DMS 273 treated with DMSO at 0.1 percent for 48 hours (cell line): ENCODE measurements around the gene GMDS.

Experiments
- DNase-seq: peaks from one replicate; lab custom pipeline; 2025; lab: John Stamatoyannopoulos, UW

GMDS gene

DNA sequence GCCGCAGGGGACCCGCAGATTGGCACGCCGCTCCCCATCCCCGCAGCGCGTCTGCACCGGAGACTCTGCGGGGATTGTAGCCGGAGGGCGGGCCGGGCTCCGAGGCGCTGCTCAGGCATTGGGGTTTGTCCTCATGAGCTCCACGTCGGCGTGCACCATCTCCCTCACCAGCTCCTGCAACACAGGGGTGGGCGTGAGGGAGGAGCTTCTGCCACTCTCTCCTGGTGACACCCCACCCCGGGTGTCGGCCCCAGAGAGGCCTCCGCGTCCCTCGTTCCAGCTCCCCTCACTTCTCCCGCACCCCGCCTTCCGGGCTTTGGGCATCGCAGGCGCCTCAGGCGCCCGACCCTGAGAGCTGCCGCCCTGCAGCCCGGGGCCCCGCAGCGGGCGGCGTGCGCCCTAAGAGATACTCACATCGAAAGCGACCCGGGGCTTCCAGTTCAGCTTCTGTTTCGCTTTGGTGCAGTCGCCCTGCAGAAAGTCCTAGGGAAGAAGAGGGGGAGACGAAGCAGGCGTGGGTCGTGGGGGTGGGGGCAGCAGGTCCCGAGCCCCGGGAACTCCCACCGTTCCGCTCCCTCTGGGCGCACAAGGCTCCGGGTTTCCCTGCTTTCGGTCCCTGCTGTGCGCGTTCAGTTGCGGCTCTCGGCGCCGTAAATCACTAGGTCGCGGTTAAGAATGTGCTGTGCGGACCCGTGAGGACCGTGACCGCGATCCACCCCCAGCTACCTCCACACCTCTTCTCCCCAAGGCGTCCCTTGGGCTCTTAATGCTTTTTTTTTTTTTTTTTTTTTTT, 621.2 kb downstream of the GMDS start:
- DNase-seq: no peak

DNA sequence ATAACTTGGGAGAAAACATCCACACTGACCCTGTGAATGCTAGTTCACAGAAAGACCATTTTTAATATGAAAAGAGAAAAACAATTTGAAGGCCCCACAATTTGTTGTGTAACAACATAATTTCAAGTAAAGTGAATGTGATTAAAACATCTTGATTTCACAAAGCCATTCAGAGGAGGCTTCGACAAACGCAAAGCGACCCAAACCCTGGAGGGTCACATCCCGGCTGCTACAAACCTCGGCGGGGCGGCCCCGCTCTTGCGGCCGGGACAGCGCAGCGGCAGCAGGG, 621.7 kb downstream of the GMDS start:
- DNase-seq: no peak

DNA sequence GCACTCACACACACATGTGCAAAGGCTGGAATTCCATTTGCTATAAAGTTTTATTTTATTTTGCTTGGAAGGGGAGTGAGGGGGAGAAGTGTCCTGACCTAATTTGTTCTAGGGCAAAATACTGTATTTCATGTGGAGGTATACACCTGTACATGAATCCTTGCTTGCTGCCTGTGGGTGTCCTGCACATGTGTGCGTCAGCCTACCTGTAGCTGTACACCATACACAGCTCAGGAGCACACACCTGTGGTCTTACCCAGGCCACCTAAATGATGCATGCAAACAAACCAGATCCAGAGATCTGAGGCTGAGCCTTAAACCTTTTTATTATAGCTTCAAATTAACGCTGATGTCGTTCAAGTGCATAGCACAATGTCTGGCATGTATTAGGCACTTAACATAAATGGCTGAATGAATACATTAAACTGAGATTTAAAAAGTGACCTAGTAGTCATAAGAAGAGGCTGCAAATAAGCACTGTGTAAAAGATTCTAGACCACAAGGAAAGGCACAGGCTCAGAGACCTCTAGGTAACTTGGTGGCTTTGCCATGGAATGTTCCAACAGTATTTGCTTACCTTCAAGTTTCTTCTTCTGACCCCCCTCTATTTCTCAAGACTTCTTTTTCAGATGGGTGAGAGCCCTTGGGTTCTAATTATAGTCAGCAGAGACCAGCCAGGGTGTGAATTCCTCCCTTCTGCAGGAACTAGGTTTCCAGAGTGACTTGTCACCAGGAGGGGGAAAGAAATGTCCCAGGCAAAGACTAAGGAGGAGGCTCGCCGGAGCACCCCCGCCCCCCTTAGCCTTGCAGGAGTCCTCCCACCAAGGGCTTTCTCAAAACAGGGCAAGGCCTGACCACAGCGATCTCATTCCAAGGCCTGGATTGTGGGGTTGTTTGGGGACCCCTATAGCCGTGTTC, 622.3 kb downstream of the GMDS start:
- DNase-seq: no peak

DNA sequence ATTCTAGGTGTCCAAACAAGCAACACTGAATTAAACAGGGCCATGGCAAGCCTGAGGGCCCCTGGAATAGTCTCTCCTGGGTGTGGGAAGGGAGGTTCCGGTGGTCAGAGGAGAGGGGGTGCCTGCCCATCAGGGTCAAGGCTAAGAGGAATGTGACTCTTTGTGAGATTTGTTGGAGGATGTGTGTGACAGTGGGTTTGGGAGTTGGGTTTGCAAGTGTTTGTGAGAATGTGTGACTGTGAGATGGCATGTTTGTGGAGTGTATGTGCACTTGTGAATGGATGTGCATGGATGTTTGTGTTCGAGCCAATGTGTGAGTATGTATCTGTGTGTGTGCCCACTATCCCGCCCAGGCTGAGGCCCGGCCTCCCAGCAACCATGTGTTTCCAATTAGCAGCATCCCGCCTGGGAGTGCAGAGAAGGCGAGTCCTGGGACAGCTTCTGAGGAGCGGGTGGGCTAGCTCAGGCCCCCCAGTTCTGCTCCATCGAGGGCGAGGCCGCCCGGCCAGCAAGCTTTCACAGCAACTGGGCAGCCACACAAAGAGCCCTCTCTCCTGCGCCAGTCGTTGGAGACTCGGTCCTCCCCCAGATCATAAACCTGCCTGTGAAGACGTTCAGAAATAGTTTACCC, 623.1 kb downstream of the GMDS start:
- no peak for DNase-seq

DNA sequence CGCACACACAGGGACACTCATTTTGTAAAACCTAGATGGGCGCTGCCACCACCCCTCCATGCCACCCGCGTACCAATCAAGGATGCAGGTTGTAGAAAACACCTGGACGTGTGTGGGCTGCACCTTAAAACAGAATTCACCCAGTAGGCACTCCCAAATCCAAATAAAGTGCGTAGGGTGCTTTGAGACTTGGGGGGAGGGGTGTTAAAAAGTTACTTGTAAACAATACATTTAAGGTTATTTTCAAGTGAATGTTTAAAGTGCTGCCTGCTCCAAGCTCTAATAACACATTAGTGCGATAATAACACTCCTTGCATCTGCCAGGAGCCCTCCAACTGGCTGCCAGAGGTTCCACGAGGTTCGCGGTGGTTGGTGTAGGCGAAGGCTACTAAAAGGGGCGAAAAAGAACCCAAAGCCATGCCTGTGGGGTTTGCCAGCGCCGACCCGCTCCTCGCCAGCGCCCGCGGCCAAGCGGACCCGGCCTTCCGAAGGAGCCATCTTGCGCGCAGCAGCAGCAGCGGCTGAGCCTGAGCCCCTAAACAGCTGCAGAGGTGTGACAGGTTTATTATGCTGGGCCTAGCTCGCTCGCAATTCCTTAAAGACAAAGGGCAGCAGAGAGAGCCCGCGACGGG, 624.2 kb downstream of the GMDS start:
- DNase-seq: no peak

DNA sequence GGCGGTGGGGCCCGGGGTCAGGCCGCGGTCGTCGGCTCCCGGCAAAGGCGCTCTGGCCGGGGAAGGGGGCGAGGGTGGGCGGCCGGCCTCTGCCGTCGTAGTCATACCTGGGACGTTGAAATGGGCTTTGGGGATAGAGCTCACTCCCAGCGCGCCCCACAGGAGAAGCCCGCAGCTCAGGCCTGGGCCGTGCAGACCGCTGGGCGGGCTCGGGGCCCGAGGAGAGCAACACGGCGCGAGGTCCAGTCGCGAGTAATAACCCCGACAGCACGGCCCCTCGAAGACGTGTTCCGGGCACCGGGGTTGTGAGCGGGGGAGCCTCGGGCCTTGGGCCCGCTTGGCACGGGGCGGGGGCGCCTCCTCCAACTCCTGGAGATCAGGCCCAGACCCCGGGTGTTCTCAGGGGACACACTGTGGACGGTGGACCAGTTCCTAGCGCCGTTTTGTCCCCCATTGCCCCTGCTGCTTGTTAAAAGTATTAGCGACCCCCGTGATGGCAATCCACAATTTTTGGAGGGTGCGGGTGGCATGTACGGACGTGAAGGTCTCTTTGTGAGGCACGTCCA, 624.8 kb downstream of the GMDS start:
- no peak for DNase-seq

DNA sequence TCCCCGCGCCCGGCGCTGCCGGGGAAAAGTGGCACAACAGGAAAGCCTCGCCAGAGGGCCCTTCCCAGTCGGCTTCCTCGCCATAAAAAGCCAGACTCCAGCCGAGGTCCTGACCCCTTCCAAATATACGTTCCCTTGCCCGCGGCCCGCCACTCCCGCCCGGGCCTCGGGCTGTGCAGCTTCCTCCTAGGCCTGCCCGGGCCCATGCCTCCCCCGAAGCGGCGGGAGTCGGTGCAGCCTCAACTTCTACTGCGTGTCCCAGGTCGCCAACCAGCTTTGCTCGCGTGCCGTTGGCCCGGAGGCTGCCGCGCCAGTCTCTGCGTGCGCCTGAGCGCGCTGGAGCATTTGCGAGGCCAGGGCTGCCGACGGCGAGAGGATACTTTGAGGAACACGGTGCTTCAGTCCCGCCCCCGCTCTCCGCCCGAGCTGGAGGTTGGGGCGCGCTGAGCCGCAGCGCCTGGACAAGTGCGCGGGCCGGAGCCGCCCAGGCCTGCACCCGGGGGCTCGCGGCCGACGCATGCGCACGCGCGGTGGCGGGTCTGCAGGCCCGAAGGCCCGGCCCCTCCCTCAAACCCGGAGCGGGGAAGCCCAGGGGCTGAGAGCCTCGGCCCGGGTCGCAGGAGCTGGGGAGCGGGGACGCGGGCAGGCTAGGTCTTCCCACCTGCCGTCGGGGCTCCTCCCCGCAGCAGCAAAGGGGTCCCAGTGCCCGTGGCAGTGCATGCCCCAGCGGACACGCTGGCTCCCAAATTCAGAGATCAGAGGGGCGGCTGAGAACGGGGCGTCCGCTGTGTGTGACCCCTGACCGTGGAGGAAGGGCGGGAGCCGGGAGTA, 625.5 kb downstream of the GMDS start:
- no peak for DNase-seq

DNA sequence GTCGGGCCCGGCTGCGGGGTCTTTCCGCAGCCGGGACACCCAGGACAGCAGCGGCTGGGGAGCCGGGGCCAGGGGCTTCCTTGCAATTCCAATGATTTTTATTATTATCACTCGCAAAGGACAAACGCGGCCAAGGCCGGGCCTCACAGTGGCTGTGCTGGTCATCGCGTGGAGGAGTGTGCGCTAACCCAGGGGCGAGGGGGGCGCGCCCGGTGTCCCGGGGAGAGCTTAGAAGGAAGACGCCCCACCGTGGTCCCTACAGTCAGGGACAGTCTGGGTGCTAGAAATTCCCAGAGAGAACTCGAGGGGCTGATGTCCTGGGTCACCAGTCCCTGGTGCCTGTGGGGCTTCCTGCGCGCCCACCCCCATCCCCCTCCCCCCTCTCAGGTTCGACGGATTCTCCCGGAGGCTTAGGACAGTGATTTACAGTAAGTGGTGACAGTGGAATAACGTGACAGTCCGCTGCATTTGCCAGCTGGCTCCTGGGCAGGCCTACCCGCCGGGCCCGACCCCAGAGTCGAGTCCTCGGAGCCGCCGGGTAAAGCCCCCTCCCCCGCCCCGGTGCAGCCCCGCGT, 626.2 kb downstream of the GMDS start:
- DNase-seq: no peak

DNA sequence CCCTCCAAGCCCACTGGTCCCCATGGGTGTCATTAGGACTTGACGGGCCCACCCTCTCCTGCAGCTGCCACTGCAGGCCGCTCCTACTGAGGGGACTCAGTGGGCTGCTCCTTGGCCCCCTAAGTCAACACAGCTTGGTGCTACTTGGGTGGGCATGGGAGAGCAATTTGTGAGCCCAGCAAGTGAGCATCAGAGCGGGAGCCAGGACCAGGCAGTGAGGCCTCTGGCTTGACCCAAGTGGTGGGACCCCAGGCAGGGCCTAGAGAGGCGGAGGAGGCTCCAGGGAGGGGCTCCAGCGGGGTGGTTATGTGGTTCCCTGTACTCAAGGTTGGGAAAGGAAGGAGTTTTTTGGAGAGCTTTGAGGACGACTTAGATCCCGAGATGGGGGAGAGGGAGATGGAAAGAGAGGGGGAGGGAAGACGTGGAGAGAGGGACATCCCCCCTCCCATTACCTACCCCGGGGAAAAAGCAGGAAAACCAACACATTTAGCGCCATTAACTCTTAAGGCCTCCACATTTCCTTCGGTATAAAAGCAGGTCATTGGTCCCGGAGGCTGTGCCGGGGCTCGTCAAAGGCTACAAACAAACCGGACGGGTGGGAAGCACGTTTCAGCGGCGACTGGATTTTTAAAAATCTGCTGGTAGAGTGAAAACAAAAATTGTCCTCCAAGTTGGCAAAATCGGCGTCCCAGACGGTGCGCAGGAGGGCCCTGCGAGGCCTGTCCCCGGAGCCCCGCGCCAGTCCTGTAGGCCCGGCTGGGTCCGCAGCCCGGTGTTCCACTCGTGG, 626.9 kb downstream of the GMDS start:
- DNase-seq: no peak

DNA sequence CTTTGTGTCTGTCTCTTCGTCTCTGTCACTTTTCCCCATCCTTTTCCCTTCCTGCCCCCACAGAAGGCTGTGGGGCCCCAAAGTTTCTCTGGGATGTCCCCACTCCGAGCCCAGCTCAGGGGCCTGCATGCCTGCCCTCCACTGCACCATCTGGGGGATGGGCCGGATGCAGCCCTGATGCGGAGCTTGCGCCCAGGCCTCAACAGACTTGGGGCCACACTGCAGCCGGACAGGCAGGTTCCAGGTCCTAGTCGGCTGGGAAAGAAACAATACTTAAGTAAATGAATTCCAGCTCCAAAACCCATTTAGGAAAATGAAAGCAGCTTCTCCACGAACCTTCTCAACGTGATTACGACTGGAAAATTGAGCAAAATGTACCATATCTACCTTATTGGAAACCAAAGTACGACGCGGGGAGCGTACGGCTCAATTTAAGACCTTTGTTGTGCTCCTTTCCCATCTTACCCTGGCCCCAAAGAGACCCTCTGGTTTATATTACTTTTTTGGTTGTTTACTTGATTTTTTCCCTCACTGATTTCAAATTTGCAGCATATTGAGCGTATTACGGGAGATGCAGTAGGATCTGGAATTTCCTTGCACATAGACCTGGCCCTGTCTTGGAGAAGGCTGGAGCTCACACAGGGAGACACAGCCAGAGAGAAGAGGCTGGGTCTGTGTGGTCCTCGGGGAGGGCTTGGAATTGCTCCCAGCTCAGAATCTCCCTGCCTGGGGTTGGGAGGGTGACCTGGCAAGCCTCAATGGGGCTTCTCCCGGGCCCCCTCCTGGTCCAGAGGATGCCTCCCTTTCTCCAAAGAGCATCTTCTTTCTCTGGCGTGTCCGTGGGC, 627.7 kb downstream of the GMDS start:
- DNase-seq: no peak

DNA sequence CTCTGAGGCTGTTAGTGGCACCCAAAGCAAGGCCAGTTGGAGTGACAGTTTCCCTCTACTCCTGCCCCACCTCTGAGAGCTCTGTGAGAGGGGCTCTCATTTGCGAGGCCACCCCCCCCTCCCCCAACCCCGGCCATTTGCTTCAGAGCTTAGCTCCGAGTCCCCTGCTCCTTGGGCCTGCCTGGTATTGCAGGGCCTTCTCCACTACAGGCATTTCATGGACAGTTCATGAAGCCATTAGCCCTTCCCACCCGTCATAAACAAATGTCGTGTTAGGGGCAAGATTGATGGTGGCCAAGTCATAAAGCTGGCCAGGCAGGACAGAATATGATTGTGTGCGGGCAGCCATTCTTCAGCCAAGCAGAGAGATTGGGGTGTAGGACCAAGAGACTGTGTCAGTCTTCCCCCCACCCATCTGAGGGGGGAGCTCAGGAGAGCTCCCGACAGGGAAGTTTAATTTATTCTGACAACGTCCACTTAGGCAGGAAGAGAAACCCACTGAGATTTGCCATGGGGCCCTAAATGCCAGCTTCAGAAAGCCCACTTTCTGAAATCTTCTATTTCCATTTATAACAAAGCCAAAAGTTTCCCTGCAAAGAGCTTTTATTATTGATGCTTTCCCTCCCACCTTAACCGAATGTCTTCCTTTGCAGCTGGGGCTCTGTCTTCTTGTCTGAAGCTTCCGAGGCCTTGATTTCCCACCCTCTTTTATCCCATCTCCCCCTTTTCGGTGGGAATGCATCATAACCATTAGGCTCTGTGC, 628.5 kb downstream of the GMDS start:
- DNase-seq: no peak

DNA sequence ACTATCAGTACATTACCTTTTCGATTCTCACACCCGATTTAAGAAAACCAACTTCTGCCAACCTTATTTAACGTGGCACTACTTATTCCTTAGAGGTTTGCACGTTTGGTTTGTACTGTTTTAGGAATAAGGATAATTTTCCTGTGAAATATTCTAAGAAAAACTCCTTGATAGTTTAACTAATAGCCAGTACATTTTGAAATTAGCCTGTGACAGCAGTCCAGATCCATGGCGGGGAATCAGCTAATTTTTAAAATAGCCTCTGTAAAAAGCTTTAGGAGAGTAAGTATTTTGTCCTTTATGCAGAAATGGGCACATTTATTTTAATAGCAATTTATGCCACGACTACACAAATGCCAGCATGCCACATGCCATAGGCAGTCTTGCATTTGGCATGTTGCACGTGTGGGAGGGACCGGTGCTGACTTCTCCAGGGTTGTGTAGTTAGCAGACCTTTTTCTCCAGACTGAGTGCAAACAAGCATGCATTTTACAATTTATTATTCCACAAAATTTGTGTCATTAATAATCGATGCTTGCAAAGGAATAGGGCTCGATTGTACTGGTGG, 629.5 kb downstream of the GMDS start:
- no peak for DNase-seq

DNA sequence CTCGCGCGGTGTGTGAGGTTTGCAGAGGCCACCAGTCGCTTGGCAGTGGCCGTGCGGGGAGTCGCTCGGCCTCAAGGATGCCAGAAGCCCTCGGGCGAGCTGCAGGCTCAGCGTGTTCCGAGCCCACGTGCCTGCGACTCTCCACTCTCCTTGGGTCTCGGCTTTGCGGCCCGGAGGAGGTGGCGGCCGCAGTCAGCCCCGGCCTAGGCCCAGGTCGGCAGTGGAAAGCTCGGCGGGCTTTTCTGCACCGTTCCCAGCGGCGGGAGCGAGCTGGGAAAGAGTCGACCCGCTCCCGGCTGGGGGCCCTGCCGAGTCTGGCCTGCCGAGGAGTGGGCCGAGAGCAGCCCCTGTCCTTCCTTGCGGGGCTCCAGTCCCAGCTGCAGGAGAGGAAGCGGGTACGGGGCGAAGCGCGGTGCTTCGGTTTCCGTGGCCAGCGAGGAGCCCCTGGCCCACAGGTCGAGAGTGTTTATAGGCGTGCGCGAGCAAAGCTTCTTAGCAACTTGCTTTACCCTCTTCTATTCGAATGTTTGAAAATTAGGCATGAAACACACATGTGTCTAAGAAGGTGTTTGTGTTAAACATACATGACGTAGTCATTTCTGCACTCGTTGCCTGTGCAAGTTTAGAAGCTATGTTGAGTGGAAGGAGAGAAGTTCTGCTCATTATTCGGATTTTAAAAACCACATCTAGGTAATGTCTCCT, 630.1 kb downstream of the GMDS start:
- DNase-seq: no peak

DNA sequence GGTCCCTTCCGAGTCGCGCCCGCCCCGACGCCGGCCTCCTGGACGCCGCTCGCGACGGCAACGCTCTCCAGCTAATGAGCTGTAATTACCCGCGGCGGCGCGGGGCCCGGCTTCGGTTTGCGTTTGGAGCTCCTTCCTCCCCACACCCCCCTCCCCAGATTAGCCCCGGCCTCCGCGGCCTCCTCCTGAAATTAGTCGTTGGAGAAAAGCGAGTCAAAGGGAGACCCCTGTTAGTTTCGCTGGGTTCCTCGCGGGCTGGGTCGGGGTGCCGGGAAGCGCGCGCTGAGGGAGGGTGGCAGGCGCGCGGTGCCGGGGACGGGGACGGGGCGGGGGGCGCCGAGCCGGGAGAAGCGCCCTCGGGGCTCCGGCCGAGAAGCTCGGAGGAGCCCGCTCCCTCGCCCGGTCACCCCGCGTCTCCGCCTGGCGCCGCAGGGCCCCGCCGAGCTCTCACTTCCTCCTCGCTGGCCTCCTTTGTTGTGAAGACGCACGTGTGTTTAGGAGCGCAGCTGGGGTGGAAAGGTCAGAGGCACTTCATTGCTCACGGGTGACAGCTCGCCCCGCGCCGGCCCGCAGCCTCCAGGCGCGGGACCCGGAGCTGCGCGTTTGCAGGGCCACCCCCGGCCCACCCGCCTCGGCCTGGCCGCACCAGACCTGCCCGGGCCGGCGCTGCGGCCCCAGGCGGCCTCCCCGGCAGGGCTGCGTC, 630.8 kb downstream of the GMDS start:
- no peak for DNase-seq

DNA sequence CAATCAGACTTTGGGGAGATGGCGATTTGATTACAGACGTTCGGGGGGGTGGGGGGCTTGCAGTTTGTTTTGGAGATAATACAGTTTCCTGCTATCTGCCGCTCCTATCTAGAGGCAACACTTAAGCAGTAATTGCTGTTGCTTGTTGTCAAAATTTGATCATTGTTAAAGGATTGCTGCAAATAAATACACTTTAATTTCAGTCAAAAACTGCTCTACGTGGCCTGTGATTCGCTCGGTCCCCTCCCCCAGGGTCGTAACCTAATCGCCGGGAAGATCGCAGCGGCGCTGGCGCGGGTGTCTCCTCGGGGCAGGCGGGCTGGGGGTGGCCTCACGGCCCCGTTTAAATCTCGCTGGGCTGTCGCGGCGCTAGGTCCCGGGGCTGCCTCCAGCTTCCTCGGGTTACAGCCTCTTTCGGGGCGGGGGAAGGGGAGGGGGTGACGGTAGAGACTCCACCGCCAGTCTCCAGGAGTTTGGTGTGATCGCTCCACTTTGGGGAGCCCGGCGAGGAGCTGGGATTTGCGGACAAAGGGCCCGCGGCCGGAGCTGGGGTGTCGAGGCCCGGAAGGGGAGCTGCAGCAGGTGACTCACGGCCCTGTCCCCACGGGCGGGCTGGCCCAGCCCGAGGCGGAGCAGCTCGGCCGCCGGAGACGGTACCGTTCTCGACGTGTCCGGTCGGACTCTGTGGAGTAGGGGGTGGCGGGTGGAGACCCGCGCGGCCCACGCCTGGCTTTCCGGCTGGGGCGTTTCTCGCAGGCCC, 631.5 kb downstream of the GMDS start:
- no peak for DNase-seq

DNA sequence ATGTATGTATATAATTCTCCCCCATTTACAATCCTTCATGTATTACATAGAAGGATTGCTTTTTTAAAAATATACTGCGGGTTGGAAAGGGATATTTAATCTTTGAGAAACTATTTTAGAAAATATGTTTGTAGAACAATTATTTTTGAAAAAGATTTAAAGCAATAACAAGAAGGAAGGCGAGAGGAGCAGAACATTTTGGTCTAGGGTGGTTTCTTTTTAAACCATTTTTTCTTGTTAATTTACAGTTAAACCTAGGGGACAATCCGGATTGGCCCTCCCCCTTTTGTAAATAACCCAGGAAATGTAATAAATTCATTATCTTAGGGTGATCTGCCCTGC, 632.1 kb downstream of the GMDS start:
- DNase-seq: no peak
